Measurements from ENCODE around the gene ANKRD33B. TPM values are rescaled to one million over a fixed set of nuclear protein-coding genes. Genes with fewer than 3 reads are reported as not detected.
A peak's percentile ranks its signal among the peaks of the same experiment; 100 is the strongest.

ANKRD33B gene
- polyA plus RNA-seq, 3 donors, result 0.05 TPM; not detected in 2

DNA sequence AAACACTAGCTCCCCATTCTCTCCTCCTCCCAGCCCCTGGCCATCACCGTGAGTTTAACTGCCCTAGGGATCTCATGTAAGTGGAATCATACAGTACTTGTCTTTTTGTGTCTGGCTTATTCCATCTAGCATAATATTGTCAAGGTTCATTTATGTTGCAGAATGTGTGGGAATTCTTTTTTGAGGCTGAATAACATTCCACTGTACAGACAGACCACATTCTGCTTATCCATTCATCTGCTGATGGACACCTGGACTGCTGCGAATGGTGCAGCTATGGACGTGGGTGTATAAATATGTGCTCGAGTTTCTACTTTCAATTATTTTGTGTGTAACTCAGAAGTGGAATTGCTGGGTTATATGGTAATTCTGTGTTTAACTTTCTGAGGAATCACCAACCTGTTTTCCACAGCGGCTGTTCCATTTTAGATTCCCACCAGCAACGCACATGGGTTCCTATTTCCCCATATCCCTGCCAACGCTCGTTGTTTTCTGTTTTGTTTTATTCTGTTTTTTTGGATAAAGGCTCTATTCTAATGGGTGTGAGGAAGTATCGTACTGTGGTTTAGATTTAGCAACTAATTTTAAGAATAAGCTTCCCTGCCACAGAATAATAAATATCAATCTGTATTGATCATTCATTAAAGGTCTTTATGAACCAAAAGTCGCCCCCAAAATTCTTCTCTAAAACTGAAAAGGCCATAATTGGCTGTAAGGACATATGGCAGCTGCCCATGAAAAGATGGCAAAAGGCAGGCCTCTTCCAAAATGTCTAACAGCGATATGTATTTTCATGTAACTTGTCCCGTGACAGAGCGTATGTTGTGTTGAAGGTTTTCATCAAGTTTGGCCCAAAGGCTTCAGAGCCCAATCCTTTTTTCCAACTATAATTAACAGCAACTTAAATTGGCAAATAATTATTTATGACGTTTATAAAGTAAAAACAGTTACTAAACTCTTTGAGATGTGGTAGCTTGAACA is 126.9 kb downstream of the ANKRD33B start:
- Histone ChIP-seq H3K27ac (ENCODE audit: low read depth in 1 of 2, low read length in 2 of 2) (no peak overlapping the region), H4K20me1 (ENCODE audit: insufficient read depth, low read length) (peaks cover 49% of the 10 kb centered on the region), H3K4me2 (replicated peaks; ENCODE audit: extremely low read depth, low read length, poor library complexity, severe bottlenecking) (no peak overlapping the region), H3K9me3 (replicated peaks in 1 of 2; ENCODE audit: control insufficient read depth in 1 of 2, insufficient read depth in 1 of 2, low read length in 2 of 2) (no peaks in the 10 kb centered on the region), H2AFZ (ENCODE audit: insufficient read depth, low read depth, low read length, poor library complexity, severe bottlenecking) (no peak overlapping the region), H3K27me3 (ENCODE audit: control insufficient read depth in 2 of 2, insufficient read depth in 2 of 2, low read length in 2 of 2) (no peaks in the 10 kb centered on the region), H3K79me2 (ENCODE audit: insufficient read depth, low read length) (peaks cover 52% of the 10 kb centered on the region), H3K9ac (ENCODE audit: insufficient read depth, low read length, poor library complexity, severe bottlenecking) (no peak overlapping the region), H3K36me3 (replicated peaks in 1 of 2; ENCODE audit: control insufficient read depth in 1 of 2, insufficient read depth in 2 of 2, low read length in 2 of 2) (peaks cover 9 to 49% of the 10 kb centered on the region in 2 donors), H3K4me1 (ENCODE audit: control insufficient read depth in 1 of 2, insufficient read depth in 2 of 2, low read length in 2 of 2) (no peaks in the 10 kb centered on the region), H3K4me3 (replicated peaks in 1 of 3; ENCODE audit: low read depth in 2 of 3, low read length in 3 of 3) (no peak overlapping the region)
- Mint-ChIP-seq H3K4me3 (no peak overlapping the region), H3K27ac (peak overlapping the region in 4 of 7 donors; percentile 14 to 62 (median 36)), H3K9me3 (peaks cover 0 to 3% (median 0%) of the 10 kb centered on the region in 7 donors), H3K36me3 (peaks cover 45 to 50% of the 10 kb centered on the region in 2 donors), H3K4me1 (peaks cover 7% of the 10 kb centered on the region), H3K27me3 (ENCODE audit: low read depth in 3 of 3) (peaks cover 0 to 3% (median 0%) of the 10 kb centered on the region in 3 donors)
- TF ChIP-seq CTCF (IDR thresholded peaks at IDR 0.05), result no peak
- no peak for DNase-seq
- WGBS (ENCODE audit: insufficient coverage), result 100% methylated on average over 2 of the region's 14 CpGs
- intact Hi-C loops (cut with micrococcal nuclease), result loop anchor here (10.0 kb wide), 2 partner anchors 164 to 236 kb away; no protein-coding TSS in a partner anchor

GRCh38 chr5:10691826-10692785 is 128.2 kb downstream of the ANKRD33B start:
- peaks cover 54% of the 10 kb centered on the region for H4K20me1 ChIP-seq (ENCODE audit: insufficient read depth, low read length)
- H3K36me3 ChIP-seq (replicated peaks in 1 of 2; ENCODE audit: control insufficient read depth in 1 of 2, insufficient read depth in 2 of 2, low read length in 2 of 2), result peaks cover 9 to 36% of the 10 kb centered on the region in 2 donors
- Mint-ChIP-seq H3K27ac (peak overlapping the region in 2 of 7 donors; percentile 48 to 50), H3K9me3 (peaks cover 0 to 3% (median 0%) of the 10 kb centered on the region in 7 donors), H3K4me1 (peaks cover 15% of the 10 kb centered on the region), H3K27me3 (ENCODE audit: low read depth in 3 of 3) (peaks cover 0 to 3% (median 3%) of the 10 kb centered on the region in 3 donors), H3K36me3 (peaks cover 41 to 45% of the 10 kb centered on the region in 2 donors), H3K4me3 (no peak overlapping the region)
- H3K9me3 ChIP-seq (replicated peaks in 1 of 2; ENCODE audit: control insufficient read depth in 1 of 2, insufficient read depth in 1 of 2, low read length in 2 of 2), result no peaks in the 10 kb centered on the region
- no peak for TF ChIP-seq CTCF (IDR thresholded peaks at IDR 0.05)
- no peaks in the 10 kb centered on the region for H3K4me1 ChIP-seq (ENCODE audit: control insufficient read depth in 1 of 2, insufficient read depth in 2 of 2, low read length in 2 of 2)
- WGBS (ENCODE audit: insufficient coverage), result 100% methylated on average over 9 of the region's 16 CpGs
- no peak overlapping the region for H3K27ac ChIP-seq (ENCODE audit: low read depth in 1 of 2, low read length in 2 of 2)
- no peak overlapping the region for H3K4me2 ChIP-seq (replicated peaks; ENCODE audit: extremely low read depth, low read length, poor library complexity, severe bottlenecking)
- DNase-seq, result no peak
- no peak overlapping the region for H3K4me3 ChIP-seq (replicated peaks in 1 of 3; ENCODE audit: low read depth in 2 of 3, low read length in 3 of 3)
- intact Hi-C loops (cut with micrococcal nuclease), result loop anchor here (10.0 kb wide), 2 partner anchors 163 to 237 kb away; no protein-coding TSS in a partner anchor
- no peak overlapping the region for H2AFZ ChIP-seq (ENCODE audit: insufficient read depth, low read depth, low read length, poor library complexity, severe bottlenecking)
- H3K9ac ChIP-seq (ENCODE audit: insufficient read depth, low read length, poor library complexity, severe bottlenecking), result no peak overlapping the region
- peaks cover 61% of the 10 kb centered on the region for H3K79me2 ChIP-seq (ENCODE audit: insufficient read depth, low read length)
- no peaks in the 10 kb centered on the region for H3K27me3 ChIP-seq (ENCODE audit: control insufficient read depth in 2 of 2, insufficient read depth in 2 of 2, low read length in 2 of 2)

Measured in CD14-positive monocyte (primary cell).